HEK293T (cell line): Measurements from ENCODE around the gene CDK14.

Source experiments
- ARNT ChIP-seq: fragments of 450-650 bp; IDR thresholded peaks from 2 replicates; pipeline ENCODE4 v1.6.1; 2017; ENCODE audit warnings: mild to moderate bottlenecking
- BHLHE40 ChIP-seq: fragments of 450-650 bp; IDR thresholded peaks from 2 replicates; pipeline ENCODE4 v1.6.1; 2016; ENCODE audit warnings: mild to moderate bottlenecking, moderate library complexity, borderline replicate concordance
- CTBP1 ChIP-seq: fragments of 450-650 bp; IDR thresholded peaks from 2 replicates; pipeline ENCODE4 v1.6.1; 2016; ENCODE audit warnings: borderline replicate concordance
- FOXK2 ChIP-seq: fragments of 450-650 bp; IDR thresholded peaks from 2 replicates; pipeline ENCODE4 v1.6.1; 2016; ENCODE audit warnings: mild to moderate bottlenecking
- SP1 ChIP-seq: fragments of 450-650 bp; IDR thresholded peaks from 2 replicates; pipeline ENCODE4 v1.6.1; 2017
- TARDBP ChIP-seq: fragments of 450-650 bp; IDR thresholded peaks from 2 replicates; pipeline ENCODE4 v1.6.1; 2016

GRCh38 chr7:90605055-90605454 lies 8.9 kb downstream of the CDK14 start:
- TF ChIP-seq FOXK2 (no peak), BHLHE40 (no peak), SP1 (no peak), TARDBP (no peak), CTBP1 (no peak), ARNT (no peak)
